Activated B cell treated with CpG ODN at 0.5 μM for 24 hours (primary cell): ENCODE data around the gene POLR3G. TPM values are rescaled to one million over a fixed set of nuclear protein-coding genes. Genes with fewer than 3 reads are reported as not detected.

Experiments used
- ATAC-seq: fragments of 200-7000 bp; cut with Tn5 transposase; one replicate; pipeline ENCODE4 v1.10.0; 2021; ENCODE audit warnings: low read depth, mild to moderate bottlenecking, moderate library complexity
- CTCF ChIA-PET: fragments of 350-600 bp; sonication (Branson Sonifier 250); formaldehyde crosslinking; loops from one replicate; lab custom pipeline; 2021; ENCODE audit warnings: antibody characterized with exemption; lab: Charles Lee
- POLR2A ChIA-PET: fragments of 350-600 bp; sonication (Branson Sonifier 250); formaldehyde crosslinking; loops from one replicate; lab custom pipeline; 2021; ENCODE audit warnings: antibody characterized with exemption; lab: Charles Lee
- DNase-seq: peaks from one replicate; pipeline ENCODE4 v3.0.0; 2022
- H3K27ac Mint-ChIP-seq: one replicate; pipeline ENCODE4 v1.8.0; 2020; ENCODE audit warnings: mixed read lengths
- H3K27me3 Mint-ChIP-seq: one replicate; pipeline ENCODE4 v1.8.0; 2021; ENCODE audit warnings: mixed read lengths
- H3K36me3 Mint-ChIP-seq: one replicate; pipeline ENCODE4 v1.8.0; 2021; ENCODE audit warnings: low read depth, mixed read lengths
- H3K4me1 Mint-ChIP-seq: one replicate; pipeline ENCODE4 v1.8.0; 2021; ENCODE audit warnings: mixed read lengths
- H3K4me3 Mint-ChIP-seq: one replicate; pipeline ENCODE4 v1.8.0; 2020; ENCODE audit warnings: mild to moderate bottlenecking, mixed read lengths
- H3K9me3 Mint-ChIP-seq: one replicate; pipeline ENCODE4 v1.8.0; 2020; ENCODE audit warnings: mixed read lengths
- intact Hi-C: fragments of 100-400 bp; cut with micrococcal nuclease; formaldehyde crosslinking; loops from one replicate; pipeline ENCODE4 v1.15.1; 2024
- total RNA-seq: library from RNA; stranded (reverse); gene quantifications from 2 replicates; pipeline ENCODE4 v1.2.3, GENCODE V29; 2022
- TF ChIP-seq, protein P1 (sequence below): fragments of 200-600 bp; IDR thresholded peaks from one replicate; pipeline ENCODE4 v1.8.0; 2022; ENCODE audit warnings: antibody characterized with exemption, mild to moderate bottlenecking

Gene POLR3G
- total RNA-seq, 1 donor from 2014 or later: 2.9 TPM

DNA sequence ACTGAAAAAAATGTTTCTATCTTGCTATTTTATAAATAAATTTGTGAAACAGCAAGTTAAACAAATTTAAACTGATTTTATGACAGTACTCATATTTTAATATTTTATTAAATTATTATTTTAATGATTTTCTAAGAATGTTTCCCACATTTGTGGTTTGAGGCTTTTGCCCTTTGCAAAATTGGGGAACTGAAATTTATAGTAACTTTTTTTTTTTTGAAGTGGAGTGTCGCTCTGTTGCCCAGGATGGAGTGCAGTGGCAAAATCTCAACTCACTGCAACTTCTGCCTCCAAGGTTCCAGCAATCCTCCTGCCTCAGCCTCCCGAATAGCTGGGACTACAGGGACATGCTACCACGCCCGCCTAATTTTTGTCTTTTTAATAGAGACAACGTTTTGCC is 76.7 kb downstream of the POLR3G start:
- ATAC-seq: no peak
- ChIA-PET POLR2A (no interaction called here), CTCF (no interaction called here)
- Mint-ChIP-seq H3K4me1 (peaks cover 8% of the 10 kb centered on the region), H3K27me3 (peaks cover 25% of the 10 kb centered on the region), H3K4me3 (no peak overlapping the region), H3K27ac (peak overlapping the region; percentile 21), H3K9me3 (no peaks in the 10 kb centered on the region), H3K36me3 (no peaks in the 10 kb centered on the region)
- DNase-seq: no peak
- intact Hi-C loops: loop anchor here (1.0 kb wide), 1 partner anchor 22 kb away; the partner anchor contains the start of gene LYSMD3
- TF ChIP-seq, protein P1, sequence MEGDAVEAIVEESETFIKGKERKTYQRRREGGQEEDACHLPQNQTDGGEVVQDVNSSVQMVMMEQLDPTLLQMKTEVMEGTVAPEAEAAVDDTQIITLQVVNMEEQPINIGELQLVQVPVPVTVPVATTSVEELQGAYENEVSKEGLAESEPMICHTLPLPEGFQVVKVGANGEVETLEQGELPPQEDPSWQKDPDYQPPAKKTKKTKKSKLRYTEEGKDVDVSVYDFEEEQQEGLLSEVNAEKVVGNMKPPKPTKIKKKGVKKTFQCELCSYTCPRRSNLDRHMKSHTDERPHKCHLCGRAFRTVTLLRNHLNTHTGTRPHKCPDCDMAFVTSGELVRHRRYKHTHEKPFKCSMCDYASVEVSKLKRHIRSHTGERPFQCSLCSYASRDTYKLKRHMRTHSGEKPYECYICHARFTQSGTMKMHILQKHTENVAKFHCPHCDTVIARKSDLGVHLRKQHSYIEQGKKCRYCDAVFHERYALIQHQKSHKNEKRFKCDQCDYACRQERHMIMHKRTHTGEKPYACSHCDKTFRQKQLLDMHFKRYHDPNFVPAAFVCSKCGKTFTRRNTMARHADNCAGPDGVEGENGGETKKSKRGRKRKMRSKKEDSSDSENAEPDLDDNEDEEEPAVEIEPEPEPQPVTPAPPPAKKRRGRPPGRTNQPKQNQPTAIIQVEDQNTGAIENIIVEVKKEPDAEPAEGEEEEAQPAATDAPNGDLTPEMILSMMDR: no peak

DNA sequence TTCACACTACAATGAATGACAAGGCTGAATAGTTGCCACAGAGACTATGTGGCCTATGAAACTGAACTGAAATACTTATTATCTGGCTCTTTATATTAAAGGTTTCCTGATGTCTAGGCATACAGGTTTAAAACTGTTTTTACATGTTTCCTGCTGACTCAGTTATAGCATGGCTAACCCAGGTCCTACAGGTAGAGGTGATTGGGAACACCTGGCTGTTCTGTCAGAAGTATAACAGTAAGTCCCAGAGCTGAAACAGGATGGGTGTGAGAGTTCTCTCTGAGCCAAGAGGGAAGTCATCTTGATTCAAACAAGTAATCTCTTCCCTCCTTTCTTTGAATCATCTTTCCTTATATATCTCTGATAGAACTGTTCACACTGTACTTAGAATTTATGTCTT is 79.0 kb downstream of the POLR3G start:
- POLR2A ChIA-PET: no interaction called here
- Mint-ChIP-seq H3K4me3 (no peak overlapping the region), H3K9me3 (no peaks in the 10 kb centered on the region), H3K4me1 (peaks cover 18% of the 10 kb centered on the region), H3K36me3 (no peaks in the 10 kb centered on the region), H3K27me3 (peaks cover 37% of the 10 kb centered on the region), H3K27ac (no peak overlapping the region)
- TF ChIP-seq, protein P1: no peak
- DNase-seq: no peak
- CTCF ChIA-PET: no interaction called here
- ATAC-seq: no peak
- intact Hi-C loops: no loop called here

DNA sequence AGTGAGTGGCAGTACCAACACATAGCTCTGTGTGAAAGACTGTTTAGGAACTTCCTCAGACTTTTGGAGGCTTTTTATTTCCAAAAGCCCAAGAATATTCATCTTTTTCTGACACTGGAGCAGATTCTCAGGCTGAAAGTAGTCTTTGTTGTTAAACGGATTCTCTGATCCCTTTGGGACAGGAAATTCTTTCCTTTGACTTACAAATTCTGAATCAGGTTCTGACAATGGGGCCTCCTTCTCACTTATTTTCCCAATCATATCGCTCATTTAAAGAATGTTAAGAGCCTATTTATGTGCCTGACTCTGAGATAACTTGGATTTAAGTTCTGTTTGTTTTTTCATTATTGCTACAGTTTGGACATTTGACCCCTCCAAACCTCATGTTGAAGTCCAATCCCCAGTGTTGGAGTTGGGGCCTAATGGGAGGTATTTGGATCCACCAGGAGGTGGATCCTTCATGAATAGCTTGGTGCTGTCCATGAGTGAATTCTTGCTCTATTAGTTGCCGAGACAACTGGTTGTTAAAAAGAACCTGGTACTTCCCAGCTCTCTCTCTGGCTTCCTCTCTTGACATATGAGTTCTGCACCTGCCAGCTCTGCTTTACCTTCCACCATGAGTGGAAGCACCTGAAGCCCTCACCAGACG is 79.8 kb downstream of the POLR3G start:
- Mint-ChIP-seq H3K36me3 (no peaks in the 10 kb centered on the region), H3K4me3 (no peak overlapping the region), H3K27me3 (peaks cover 37% of the 10 kb centered on the region), H3K27ac (no peak overlapping the region), H3K9me3 (no peaks in the 10 kb centered on the region), H3K4me1 (peaks cover 22% of the 10 kb centered on the region)
- ATAC-seq (no peak), DNase-seq (no peak)
- ChIA-PET POLR2A (no interaction called here), CTCF (no interaction called here)
- intact Hi-C loops: no loop called here
- TF ChIP-seq, protein P1: no peak

DNA sequence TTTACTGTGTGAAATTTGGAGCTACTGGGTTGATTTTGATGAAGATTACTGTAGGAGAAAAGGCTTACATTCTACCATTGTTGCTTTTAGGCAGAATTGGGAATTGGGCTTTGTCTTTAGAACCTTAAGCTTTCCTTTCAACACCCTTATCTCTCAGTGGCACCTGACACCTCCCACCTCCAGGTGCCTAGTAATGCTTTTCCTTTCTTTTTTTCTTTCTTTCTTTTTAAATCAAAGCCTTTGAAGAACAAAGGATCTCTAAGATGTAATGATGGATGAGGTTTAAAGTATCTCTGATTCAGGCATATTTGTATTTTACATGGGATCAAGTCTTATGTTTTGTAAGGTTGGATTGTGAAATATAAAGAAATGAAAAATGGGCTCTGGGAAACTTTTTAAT is 81.0 kb downstream of the POLR3G start:
- CTCF ChIA-PET: no interaction called here
- intact Hi-C loops: no loop called here
- TF ChIP-seq, protein P1: no peak
- H3K27me3 Mint-ChIP-seq: peaks cover 42% of the 10 kb centered on the region
- no peak overlapping the region for H3K27ac Mint-ChIP-seq
- DNase-seq (no peak), ATAC-seq (no peak)
- H3K36me3 Mint-ChIP-seq: no peaks in the 10 kb centered on the region
- H3K4me1 Mint-ChIP-seq: peaks cover 20% of the 10 kb centered on the region
- H3K4me3 Mint-ChIP-seq: no peak overlapping the region
- POLR2A ChIA-PET: no interaction called here
- no peaks in the 10 kb centered on the region for H3K9me3 Mint-ChIP-seq

DNA sequence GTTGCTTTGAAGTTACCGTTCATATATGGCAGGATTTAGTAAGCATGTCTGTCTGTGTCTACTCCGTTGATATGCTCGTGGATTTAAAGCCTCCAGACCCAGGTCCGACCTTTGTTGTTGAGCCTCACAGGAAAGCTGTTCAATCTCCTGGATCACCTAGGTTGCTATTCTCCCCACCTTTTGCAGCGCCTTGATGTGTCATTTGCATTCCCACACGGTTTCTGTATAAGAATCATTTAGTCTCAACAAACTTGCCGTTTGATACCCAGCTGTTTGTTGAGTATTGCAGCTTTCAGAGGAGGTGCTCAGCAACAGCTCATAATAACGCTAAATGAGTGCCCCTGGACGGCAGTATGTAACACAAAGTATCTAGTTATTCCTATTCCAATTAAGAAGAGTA is 82.7 kb downstream of the POLR3G start:
- DNase-seq (no peak), ATAC-seq (no peak)
- Mint-ChIP-seq H3K36me3 (no peaks in the 10 kb centered on the region), H3K9me3 (no peaks in the 10 kb centered on the region), H3K4me3 (no peak overlapping the region), H3K27me3 (peaks cover 47% of the 10 kb centered on the region), H3K27ac (no peak overlapping the region), H3K4me1 (peaks cover 14% of the 10 kb centered on the region)
- intact Hi-C loops: no loop called here
- CTCF ChIA-PET: no interaction called here
- TF ChIP-seq, protein P1: no peak
- POLR2A ChIA-PET: no interaction called here
